ENCODE results near the gene SLC22A5. TPM values are rescaled to one million over a fixed set of nuclear protein-coding genes. Genes with fewer than 3 reads are reported as not detected.
"Not testable (repeated sequence)": the region's sequence is repeated elsewhere in the genome, so short reads cannot be mapped to it uniquely, and the experiment has no call there.

SLC22A5 gene
- total RNA-seq, 3 donors from 2014 or later = 6.6 to 31.5 (median 23.3) TPM

- intact Hi-C loops (cut with DNase I; ENCODE audit: low total_unique reads) = no loop called here
- H3K9me3 ChIP-seq = no peaks in the 10 kb centered on the region
- H3K4me3 ChIP-seq = peak overlapping the region; percentile 66 to 82 (median 77)
- DNase-seq (ENCODE audit: low spot score in 2 of 2) = no peak
- peak overlapping the region; percentile 99 for H3K27ac ChIP-seq
- TF ChIP-seq POLR2A (IDR thresholded peaks at IDR 0.05) (no peak), CTCF (IDR thresholded peaks at IDR 0.05) (no peak), POLR2AphosphoS5 (IDR thresholded peaks at IDR 0.05) (no peak)
- no peaks in the 10 kb centered on the region for H3K27me3 ChIP-seq
- peaks cover 0 to 21% of the 10 kb centered on the region in 2 donors for H3K4me1 ChIP-seq
- H3K36me3 ChIP-seq = no peaks in the 10 kb centered on the region
Observed at GRCh38 chr5:132411304-132412013, 41.9 kb downstream of the SLC22A5 start.

GRCh38 chr5:132413567-132413966 lies 44.1 kb downstream of the SLC22A5 start:
- intact Hi-C loops (cut with DNase I; ENCODE audit: low total_unique reads) = no loop called here

GRCh38 chr5:132414634-132415378 lies 45.3 kb downstream of the SLC22A5 start:
- intact Hi-C loops (cut with DNase I; ENCODE audit: low total_unique reads) = no loop called here
- peak in 1 of 2 donors; percentile 62 for DNase-seq (ENCODE audit: low spot score in 2 of 2)
- H3K36me3 ChIP-seq = no peaks in the 10 kb centered on the region
- peak in 1 of 3 donors; percentile 73 for TF ChIP-seq POLR2AphosphoS5 (IDR thresholded peaks at IDR 0.05)
- TF ChIP-seq CTCF (IDR thresholded peaks at IDR 0.05) = peak in 1 of 3 donors; percentile 47
- no peak for TF ChIP-seq POLR2A (IDR thresholded peaks at IDR 0.05)
- H3K9me3 ChIP-seq = no peaks in the 10 kb centered on the region
- H3K27ac ChIP-seq = peak overlapping the region; percentile 21 to 42
- no peaks in the 10 kb centered on the region for H3K27me3 ChIP-seq
- peaks cover 10 to 26% of the 10 kb centered on the region in 2 donors for H3K4me1 ChIP-seq
- no peak overlapping the region for H3K4me3 ChIP-seq

More at GRCh38 chr5:132413567-132413966, 44.1 kb downstream of the SLC22A5 start:
- TF ChIP-seq POLR2A (IDR thresholded peaks at IDR 0.05) (no peak), POLR2AphosphoS5 (IDR thresholded peaks at IDR 0.05) (no peak), CTCF (IDR thresholded peaks at IDR 0.05) (no peak)
- H3K27me3 ChIP-seq = no peaks in the 10 kb centered on the region
- no peaks in the 10 kb centered on the region for H3K36me3 ChIP-seq
- no peaks in the 10 kb centered on the region for H3K9me3 ChIP-seq
- no peak for DNase-seq (ENCODE audit: low spot score in 2 of 2)
- H3K4me3 ChIP-seq = no peak overlapping the region
- peak overlapping the region in 1 of 2 donors; percentile 42 for H3K27ac ChIP-seq
- H3K4me1 ChIP-seq = peaks cover 4 to 26% of the 10 kb centered on the region in 2 donors

GRCh38 chr5:132415516-132415915 lies 46.0 kb downstream of the SLC22A5 start:
- H3K36me3 ChIP-seq; H3K9me3 ChIP-seq; DNase-seq (ENCODE audit: low spot score in 2 of 2); intact Hi-C loops (cut with DNase I; ENCODE audit: low total_unique reads); H3K27me3 ChIP-seq; H3K4me3 ChIP-seq: not testable (repeated sequence)
- peak overlapping the region; percentile 21 to 42 for H3K27ac ChIP-seq
- peaks cover 10 to 28% of the 10 kb centered on the region in 2 donors for H3K4me1 ChIP-seq

- Histone ChIP-seq H3K4me3 (no peak overlapping the region), H3K27me3 (no peaks in the 10 kb centered on the region), H3K27ac (peak overlapping the region; percentile 44 to 71), H3K9me3 (no peaks in the 10 kb centered on the region), H3K4me1 (peaks cover 10 to 29% of the 10 kb centered on the region in 2 donors), H3K36me3 (no peaks in the 10 kb centered on the region)
- TF ChIP-seq POLR2A (IDR thresholded peaks at IDR 0.05) = no peak
- TF ChIP-seq POLR2AphosphoS5 (IDR thresholded peaks at IDR 0.05) = no peak
- no peak for TF ChIP-seq CTCF (IDR thresholded peaks at IDR 0.05)
- intact Hi-C loops (cut with DNase I; ENCODE audit: low total_unique reads) = no loop called here
- DNase-seq (ENCODE audit: low spot score in 2 of 2) = no peak
Observed at GRCh38 chr5:132416306-132417009, 46.9 kb downstream of the SLC22A5 start.

Data from breast epithelium (tissue), 4 donors.